Mesenchymal stem cell (in vitro differentiated cells and primary cell): ENCODE data around the gene DLGAP1.

ENCODE experiments used
- DNase-seq: peaks from one replicate; pipeline ENCODE4 v3.0.0-alpha.2; 2013
- H2AFZ ChIP-seq: one replicate; pipeline ENCODE4 v1.6.1; 2013; ENCODE audit warnings: low read depth, mild to moderate bottlenecking, control low read depth, inconsistent platforms, low read length, moderate library complexity
- H2AK5ac ChIP-seq: 2 replicates; pipeline ENCODE4 v1.6.1; 2013; ENCODE audit warnings: low read length, moderate library complexity, mild to moderate bottlenecking, inconsistent platforms; ENCODE audit not compliant: severe bottlenecking
- H2BK120ac ChIP-seq: one replicate; pipeline ENCODE4 v1.6.1; 2013; ENCODE audit warnings: low read depth, mild to moderate bottlenecking, inconsistent platforms, low read length, moderate library complexity
- H2BK12ac ChIP-seq, 2 experiments: one replicate each; pipeline ENCODE4 v1.6.1; 2013; ENCODE audit warnings: inconsistent platforms in 2 of 2, low read length in 2 of 2, mild to moderate bottlenecking in 2 of 2, moderate library complexity in 2 of 2, control low read depth in 1 of 2
- H2BK15ac ChIP-seq: one replicate; pipeline ENCODE4 v1.6.1; 2013; ENCODE audit warnings: mild to moderate bottlenecking, low read depth, inconsistent platforms; ENCODE audit not compliant: poor library complexity, severe bottlenecking
- H2BK5ac ChIP-seq: 2 replicates; pipeline ENCODE4 v1.6.1; 2013; ENCODE audit warnings: low read depth, mild to moderate bottlenecking, low read length, control low read depth, inconsistent platforms; ENCODE audit not compliant: poor library complexity, severe bottlenecking
- H3K14ac ChIP-seq, 2 experiments: one replicate each; pipeline ENCODE4 v1.6.1; 2013; ENCODE audit warnings: inconsistent platforms in 2 of 2, low read length in 2 of 2, control low read depth in 1 of 2, mild to moderate bottlenecking in 1 of 2, moderate library complexity in 1 of 2
- H3K18ac ChIP-seq, 2 experiments: one replicate each; pipeline ENCODE4 v1.6.1; 2013; ENCODE audit warnings: inconsistent platforms in 2 of 2, low read length in 2 of 2, control low read depth in 1 of 2, low read depth in 1 of 2, mild to moderate bottlenecking in 1 of 2
- H3K23ac ChIP-seq, 2 experiments: one replicate each; pipeline ENCODE4 v1.6.1; 2013; ENCODE audit warnings: inconsistent platforms in 2 of 2, low read length in 2 of 2, mild to moderate bottlenecking in 2 of 2, moderate library complexity in 2 of 2, control low read depth in 1 of 2
- H3K27ac ChIP-seq: 2 replicates; pipeline ENCODE4 v1.5.1; 2013; ENCODE audit warnings: mild to moderate bottlenecking, moderate library complexity, low read length, control low read depth, inconsistent platforms; ENCODE audit not compliant: poor library complexity, severe bottlenecking
- H3K27me3 ChIP-seq, 2 experiments: 2 replicates each; pipeline versions ENCODE4 v1.6.1 to v1.7.0; 2013; ENCODE audit warnings: low read length in 2 of 2, mild to moderate bottlenecking in 2 of 2, moderate library complexity in 2 of 2, control low read depth in 1 of 2, inconsistent platforms in 1 of 2; ENCODE audit not compliant: control insufficient read depth in 1 of 2, insufficient read depth in 1 of 2
- H3K36me3 ChIP-seq, 2 experiments: 2 replicates each; pipeline versions ENCODE4 v1.6.1 to v1.7.0; 2013; ENCODE audit warnings: low read length in 2 of 2, control low read depth in 1 of 2, inconsistent platforms in 1 of 2, low read depth in 1 of 2, mild to moderate bottlenecking in 1 of 2; ENCODE audit not compliant: insufficient read depth in 2 of 2, control insufficient read depth in 1 of 2
- H3K4ac ChIP-seq, 2 experiments: one replicate each; pipeline ENCODE4 v1.6.1; 2013; ENCODE audit warnings: inconsistent platforms in 2 of 2, low read length in 2 of 2, mild to moderate bottlenecking in 2 of 2, moderate library complexity in 2 of 2, control low read depth in 1 of 2, low read depth in 1 of 2
- H3K4me1 ChIP-seq: 2 replicates; pipeline ENCODE4 v1.6.1; 2013; ENCODE audit warnings: low read depth, low read length, control low read depth; ENCODE audit not compliant: control insufficient read depth, insufficient read depth
- H3K4me2 ChIP-seq: 2 replicates; pipeline ENCODE4 v1.6.1; 2013; ENCODE audit warnings: low read length, mild to moderate bottlenecking, inconsistent platforms; ENCODE audit not compliant: poor library complexity, severe bottlenecking
- H3K4me3 ChIP-seq, 2 experiments: 2 replicates each; pipeline versions ENCODE4 v1.5.1 to v1.7.0; 2013; ENCODE audit warnings: low read length in 2 of 2, mild to moderate bottlenecking in 2 of 2, control low read depth in 1 of 2, low read depth in 1 of 2; ENCODE audit not compliant: insufficient read depth in 1 of 2
- H3K79me1 ChIP-seq: replicated peaks from 2 replicates; pipeline ENCODE4 v1.6.1; 2013; ENCODE audit warnings: mild to moderate bottlenecking, control low read depth, low read length, inconsistent platforms; ENCODE audit not compliant: poor library complexity, severe bottlenecking
- H3K9ac ChIP-seq: 2 replicates; pipeline ENCODE4 v1.7.0; 2013; ENCODE audit warnings: mild to moderate bottlenecking, low read length, moderate library complexity
- H3K9me3 ChIP-seq: 2 replicates; pipeline ENCODE4 v1.7.0; 2013; ENCODE audit warnings: mild to moderate bottlenecking, low read length; ENCODE audit not compliant: control insufficient read depth
- H4K8ac ChIP-seq: one replicate; pipeline ENCODE4 v1.6.1; 2013; ENCODE audit warnings: inconsistent platforms, mild to moderate bottlenecking, low read length, moderate library complexity
- H4K91ac ChIP-seq: one replicate; pipeline ENCODE4 v1.6.1; 2013; ENCODE audit warnings: mild to moderate bottlenecking, low read length, inconsistent platforms
- WGBS: methylation state at CpG from one replicate; pipeline ENCODE4 v1.1.7; 2013; ENCODE audit warnings: mixed read lengths; 5-methylcytosine and 5-hydroxymethylcytosine counted together

The DLGAP1 gene

GRCh38 chr18:3814816-3815215 lies 640.3 kb downstream of the DLGAP1 start:
- Histone ChIP-seq H4K91ac (no peak overlapping the region), H3K27ac (peak overlapping the region; percentile 6), H2AK5ac (peak overlapping the region; percentile 31), H2BK5ac (no peak overlapping the region), H2AFZ (no peak overlapping the region), H3K27me3 (no peaks in the 10 kb centered on the region), H2BK12ac (no peak overlapping the region), H3K36me3 (peaks cover 3 to 16% of the 10 kb centered on the region in 2 experiments), H3K4ac (no peak overlapping the region), H3K23ac (no peak overlapping the region), H3K9ac (peak overlapping the region; percentile 48), H2BK15ac (no peak overlapping the region), H3K79me1 (no peaks in the 10 kb centered on the region), H2BK120ac (no peak overlapping the region), H3K9me3 (no peaks in the 10 kb centered on the region), H3K4me3 (no peak overlapping the region), H3K4me1 (no peaks in the 10 kb centered on the region), H3K4me2 (no peak overlapping the region), H4K8ac (no peak overlapping the region), H3K14ac (no peak overlapping the region), H3K18ac (no peak overlapping the region)
- no peak for DNase-seq
- WGBS = 82% methylated on average over 2 of the region's 3 CpGs

- Histone ChIP-seq H2AK5ac (no peak overlapping the region), H2AFZ (no peak overlapping the region), H3K36me3 (peaks cover 10 to 16% of the 10 kb centered on the region in 2 experiments), H3K23ac (no peak overlapping the region), H2BK5ac (no peak overlapping the region), H3K4me2 (no peak overlapping the region), H3K4me1 (peaks cover 2% of the 10 kb centered on the region), H3K9ac (no peak overlapping the region), H4K8ac (no peak overlapping the region), H3K27ac (no peak overlapping the region), H3K4ac (no peak overlapping the region), H3K4me3 (no peak overlapping the region), H3K79me1 (no peaks in the 10 kb centered on the region), H3K18ac (no peak overlapping the region), H3K27me3 (no peaks in the 10 kb centered on the region), H2BK12ac (no peak overlapping the region), H2BK15ac (no peak overlapping the region), H3K14ac (no peak overlapping the region), H3K9me3 (no peaks in the 10 kb centered on the region), H4K91ac (no peak overlapping the region), H2BK120ac (no peak overlapping the region)
- no peak for DNase-seq
- no CpG with 5 or more reads among the region's 2 CpGs for WGBS
These were observed 644.8 kb downstream of the DLGAP1 start for GRCh38 chr18:3810296-3810695.

DNA sequence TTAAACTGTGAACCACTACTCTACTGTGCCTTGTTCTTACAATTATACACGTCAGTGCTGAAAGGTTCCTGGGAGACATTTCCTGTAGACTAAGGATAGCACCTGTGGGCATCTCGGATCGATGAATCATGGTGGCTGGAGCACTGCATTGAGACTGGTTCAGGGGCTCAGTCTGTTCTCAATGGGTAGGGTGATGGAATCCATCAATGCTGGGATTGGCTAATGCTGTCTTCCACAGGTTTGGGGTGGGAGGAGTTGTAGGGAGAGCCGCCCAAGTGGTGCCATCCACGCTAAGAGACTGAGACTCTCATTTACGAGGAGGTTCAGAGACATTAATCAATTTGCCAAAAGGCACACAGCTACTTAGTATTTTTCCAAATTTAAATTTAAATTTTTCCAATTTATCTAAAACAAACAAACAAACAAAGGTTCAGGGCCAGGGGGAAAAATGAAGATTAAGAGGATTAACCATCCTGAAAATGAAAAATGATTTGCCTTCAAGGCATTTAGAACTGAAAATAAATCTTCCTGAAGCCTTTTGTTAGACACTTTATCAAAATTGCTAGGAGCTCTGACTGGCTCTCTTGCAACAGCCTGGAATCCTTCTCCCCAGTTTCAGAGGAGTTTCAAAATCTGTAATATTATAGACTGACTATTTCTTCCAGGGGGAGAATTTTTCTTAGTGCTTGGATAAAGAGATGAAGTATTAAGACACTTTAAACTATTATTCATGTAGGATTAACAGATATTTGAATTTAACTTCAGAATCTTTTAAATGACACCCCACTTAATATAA lies 645.9 kb downstream of the DLGAP1 start:
- Histone ChIP-seq H2BK120ac (no peak overlapping the region), H3K4me2 (no peak overlapping the region), H4K91ac (no peak overlapping the region), H3K9me3 (no peaks in the 10 kb centered on the region), H2BK5ac (no peak overlapping the region), H3K27ac (no peak overlapping the region), H3K4me3 (no peak overlapping the region), H3K14ac (no peak overlapping the region), H3K9ac (no peak overlapping the region), H3K36me3 (peaks cover 10 to 16% of the 10 kb centered on the region in 2 experiments), H3K4ac (no peak overlapping the region), H3K79me1 (no peaks in the 10 kb centered on the region), H3K4me1 (peaks cover 2% of the 10 kb centered on the region), H3K23ac (no peak overlapping the region), H3K18ac (no peak overlapping the region), H3K27me3 (no peaks in the 10 kb centered on the region), H4K8ac (no peak overlapping the region), H2BK15ac (no peak overlapping the region), H2AFZ (no peak overlapping the region), H2AK5ac (peak overlapping the region; percentile 18), H2BK12ac (no peak overlapping the region)
- 94% methylated on average over 4 of the region's 6 CpGs for WGBS
- DNase-seq = no peak

DNA sequence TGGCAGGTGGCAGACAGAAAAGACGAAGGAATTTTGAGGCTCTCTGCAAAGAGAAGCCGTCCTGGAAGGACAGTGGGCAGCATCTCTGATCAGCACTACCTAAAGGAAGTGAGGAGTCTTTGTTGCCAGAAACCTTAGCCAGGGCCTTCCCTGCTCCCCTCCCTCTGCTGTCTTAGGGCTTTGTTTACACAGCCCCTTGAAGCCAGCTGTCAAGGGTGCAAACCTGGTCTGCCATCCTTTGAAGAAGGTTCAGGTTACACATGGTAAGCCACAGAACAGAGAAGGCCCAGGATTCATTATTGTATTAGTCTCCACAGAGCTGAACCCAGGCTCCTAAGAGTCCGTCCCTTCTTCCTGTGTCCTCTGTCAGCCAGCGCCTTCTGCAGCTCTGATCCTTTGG lies 648.5 kb downstream of the DLGAP1 start:
- Histone ChIP-seq H3K4me1 (peaks cover 2% of the 10 kb centered on the region), H3K79me1 (no peaks in the 10 kb centered on the region), H4K8ac (no peak overlapping the region), H3K27me3 (no peaks in the 10 kb centered on the region), H2AFZ (no peak overlapping the region), H3K4me3 (no peak overlapping the region), H3K36me3 (peaks cover 7 to 8% of the 10 kb centered on the region in 2 experiments), H2BK15ac (no peak overlapping the region), H3K9ac (no peak overlapping the region), H3K9me3 (no peaks in the 10 kb centered on the region), H2BK12ac (no peak overlapping the region), H3K4ac (no peak overlapping the region), H3K23ac (no peak overlapping the region), H2BK5ac (no peak overlapping the region), H3K14ac (no peak overlapping the region), H2BK120ac (no peak overlapping the region), H3K4me2 (no peak overlapping the region), H3K27ac (no peak overlapping the region), H3K18ac (no peak overlapping the region), H2AK5ac (no peak overlapping the region), H4K91ac (no peak overlapping the region)
- no peak for DNase-seq
- 73% methylated on average over 4 of the region's 4 CpGs for WGBS
